ENCODE measurements around the gene PGC.

GRCh38 chr6:41763470-41763869, 16.3 kb upstream of the PGC start:
- TF ChIP-seq EZH2 (IDR thresholded peaks at IDR 0.05) (no peak), POLR2AphosphoS5 (IDR thresholded peaks at IDR 0.05; ENCODE audit: borderline replicate concordance, low read depth, low read length) (no peak), FOXP2 (optimal IDR thresholded peaks at IDR 0.05; ENCODE audit: control extremely low read depth, extremely low read length, insufficient read depth) (no peak)
